ENCODE measurements around the gene BRMS1L.

BRMS1L gene

GRCh38 chr14:35877276-35877675, 51.1 kb downstream of the BRMS1L start:
- ATAC-seq (ENCODE audit: insufficient read depth, low read depth) = no peak
- Histone ChIP-seq H3K9ac (ENCODE audit: low read depth, low read length) (no peak overlapping the region), H3K4me2 (ENCODE audit: insufficient read depth, low read length) (no peak overlapping the region), H3K27me3 (ENCODE audit: insufficient read depth, low read length, poor library complexity) (no peaks in the 10 kb centered on the region), H3K79me2 (ENCODE audit: insufficient read depth, low read length) (no peaks in the 10 kb centered on the region), H3K27ac (ENCODE audit: low read length) (no peak overlapping the region), H3K36me3 (ENCODE audit: insufficient read depth, low read length) (no peaks in the 10 kb centered on the region), H2AFZ (ENCODE audit: low read depth, low read length) (no peak overlapping the region), H3K9me3 (ENCODE audit: insufficient read depth, low read length, severe bottlenecking) (no peaks in the 10 kb centered on the region), H4K20me1 (ENCODE audit: insufficient read depth, low read length) (no peaks in the 10 kb centered on the region), H3K4me1 (ENCODE audit: insufficient read depth, low read length) (no peaks in the 10 kb centered on the region), H3K4me3 (ENCODE audit: low read depth in 1 of 2, low read length in 2 of 2) (no peak overlapping the region)
- no peak for DNase-seq
- TF ChIP-seq CTCF (IDR thresholded peaks at IDR 0.05; ENCODE audit: borderline replicate concordance, extremely low read depth, low read length, poor library complexity, severe bottlenecking) (no peak), EZH2 (IDR thresholded peaks at IDR 0.05; ENCODE audit: borderline replicate concordance, low read depth, low read length, severe bottlenecking) (no peak)

GRCh38 chr14:35878272-35879150, 52.4 kb downstream of the BRMS1L start:
- H4K20me1 ChIP-seq (ENCODE audit: insufficient read depth, low read length) = no peaks in the 10 kb centered on the region
- H3K4me3 ChIP-seq (ENCODE audit: low read depth in 1 of 2, low read length in 2 of 2) = no peak overlapping the region
- no peaks in the 10 kb centered on the region for H3K36me3 ChIP-seq (ENCODE audit: insufficient read depth, low read length)
- H2AFZ ChIP-seq (ENCODE audit: low read depth, low read length) = no peak overlapping the region
- H3K27me3 ChIP-seq (ENCODE audit: insufficient read depth, low read length, poor library complexity) = no peaks in the 10 kb centered on the region
- ATAC-seq (ENCODE audit: insufficient read depth, low read depth) (no peak), DNase-seq (no peak)
- H3K4me1 ChIP-seq (ENCODE audit: insufficient read depth, low read length) = no peaks in the 10 kb centered on the region
- no peak overlapping the region for H3K27ac ChIP-seq (ENCODE audit: low read length)
- H3K9ac ChIP-seq (ENCODE audit: low read depth, low read length) = no peak overlapping the region
- H3K9me3 ChIP-seq (ENCODE audit: insufficient read depth, low read length, severe bottlenecking) = no peaks in the 10 kb centered on the region
- no peak overlapping the region for H3K4me2 ChIP-seq (ENCODE audit: insufficient read depth, low read length)
- no peaks in the 10 kb centered on the region for H3K79me2 ChIP-seq (ENCODE audit: insufficient read depth, low read length)
- TF ChIP-seq CTCF (IDR thresholded peaks at IDR 0.05; ENCODE audit: borderline replicate concordance, extremely low read depth, low read length, poor library complexity, severe bottlenecking) (no peak), EZH2 (IDR thresholded peaks at IDR 0.05; ENCODE audit: borderline replicate concordance, low read depth, low read length, severe bottlenecking) (no peak)

- no peak for ATAC-seq (ENCODE audit: insufficient read depth, low read depth)
- DNase-seq = no peak
- Histone ChIP-seq H3K4me3 (ENCODE audit: low read depth in 1 of 2, low read length in 2 of 2) (no peak overlapping the region), H2AFZ (ENCODE audit: low read depth, low read length) (no peak overlapping the region), H3K4me1 (ENCODE audit: insufficient read depth, low read length) (no peaks in the 10 kb centered on the region), H3K9me3 (ENCODE audit: insufficient read depth, low read length, severe bottlenecking) (no peaks in the 10 kb centered on the region), H3K27ac (ENCODE audit: low read length) (no peak overlapping the region), H3K27me3 (ENCODE audit: insufficient read depth, low read length, poor library complexity) (no peaks in the 10 kb centered on the region), H3K9ac (ENCODE audit: low read depth, low read length) (no peak overlapping the region), H3K36me3 (ENCODE audit: insufficient read depth, low read length) (no peaks in the 10 kb centered on the region), H3K79me2 (ENCODE audit: insufficient read depth, low read length) (no peaks in the 10 kb centered on the region), H3K4me2 (ENCODE audit: insufficient read depth, low read length) (no peak overlapping the region), H4K20me1 (ENCODE audit: insufficient read depth, low read length) (no peaks in the 10 kb centered on the region)
- TF ChIP-seq EZH2 (IDR thresholded peaks at IDR 0.05; ENCODE audit: borderline replicate concordance, low read depth, low read length, severe bottlenecking) = no peak
- TF ChIP-seq CTCF (IDR thresholded peaks at IDR 0.05; ENCODE audit: borderline replicate concordance, extremely low read depth, low read length, poor library complexity, severe bottlenecking) = no peak
Observed at GRCh38 chr14:35879151-35879648, 53.1 kb downstream of the BRMS1L start.
